H9 (cell line): Measurements from ENCODE around the gene BRINP2. TPM values are rescaled to one million over a fixed set of nuclear protein-coding genes. Genes with fewer than 3 reads are reported as not detected.

Experiments used
- DNase-seq: peaks from one replicate; pipeline ENCODE4 v3.0.0-alpha.2; 2017
- H2AFZ ChIP-seq: one replicate; pipeline ENCODE4 v1.6.1; 2013; ENCODE audit warnings: mild to moderate bottlenecking, low read length, control low read depth, moderate library complexity
- H2AK5ac ChIP-seq: 2 replicates; pipeline ENCODE4 v1.6.1; 2013; ENCODE audit warnings: low read length, control low read depth, mixed read lengths; ENCODE audit not compliant: insufficient read length
- H2BK120ac ChIP-seq: one replicate; pipeline ENCODE4 v1.6.1; 2013; ENCODE audit warnings: low read depth, mild to moderate bottlenecking, low read length, control low read depth, inconsistent platforms; ENCODE audit not compliant: poor library complexity, severe bottlenecking
- H2BK12ac ChIP-seq: 2 replicates; pipeline ENCODE4 v1.6.1; 2013; ENCODE audit warnings: low read length, control low read depth, mixed read lengths, low read depth; ENCODE audit not compliant: insufficient read length
- H2BK15ac ChIP-seq: 2 replicates; pipeline ENCODE4 v1.6.1; 2013; ENCODE audit warnings: low read depth, low read length, control low read depth
- H2BK20ac ChIP-seq: one replicate; pipeline ENCODE4 v1.6.1; 2013; ENCODE audit warnings: low read depth, mild to moderate bottlenecking, low read length, control low read depth, inconsistent platforms; ENCODE audit not compliant: poor library complexity, severe bottlenecking
- H2BK5ac ChIP-seq: 2 replicates; pipeline ENCODE4 v1.6.1; 2013; ENCODE audit warnings: low read length, control low read depth, mixed read lengths; ENCODE audit not compliant: insufficient read length
- H3K14ac ChIP-seq: 2 replicates; pipeline ENCODE4 v1.6.1; 2013; ENCODE audit warnings: low read length, control low read depth; ENCODE audit not compliant: insufficient read depth
- H3K18ac ChIP-seq: 2 replicates; pipeline ENCODE4 v1.6.1; 2013; ENCODE audit warnings: low read depth, mild to moderate bottlenecking, mixed read lengths, low read length, control low read depth; ENCODE audit not compliant: insufficient read length
- H3K23ac ChIP-seq: 2 replicates; pipeline ENCODE4 v1.6.1; 2013; ENCODE audit warnings: low read length, control low read depth, mixed read lengths, low read depth; ENCODE audit not compliant: insufficient read length
- H3K23me2 ChIP-seq: 2 replicates; pipeline ENCODE4 v1.6.1; 2013; ENCODE audit warnings: low read depth, mild to moderate bottlenecking, mixed read lengths, low read length, control low read depth; ENCODE audit not compliant: insufficient read length, poor library complexity, severe bottlenecking
- H3K27ac ChIP-seq: 2 replicates; pipeline ENCODE4 v1.5.1; 2013; ENCODE audit warnings: low read length, control low read depth, mixed read lengths, low read depth; ENCODE audit not compliant: insufficient read length
- H3K27me3 ChIP-seq: 2 replicates; pipeline ENCODE4 v1.6.1; 2013; ENCODE audit warnings: low read length, control low read depth, inconsistent platforms; ENCODE audit not compliant: insufficient read depth
- H3K4ac ChIP-seq: 2 replicates; pipeline ENCODE4 v1.6.1; 2013; ENCODE audit warnings: low read depth, mild to moderate bottlenecking, control low read depth, inconsistent platforms, low read length, moderate library complexity
- H3K4me1 ChIP-seq: 2 replicates; pipeline ENCODE4 v1.6.1; 2013; ENCODE audit warnings: low read length, control low read depth, inconsistent platforms; ENCODE audit not compliant: insufficient read depth
- H3K4me2 ChIP-seq: 2 replicates; pipeline ENCODE4 v1.6.1; 2013; ENCODE audit warnings: low read length, control low read depth, mixed read lengths; ENCODE audit not compliant: insufficient read length, insufficient read depth
- H3K56ac ChIP-seq: 2 replicates; pipeline ENCODE4 v1.6.1; 2013; ENCODE audit warnings: low read depth, mild to moderate bottlenecking, mixed read lengths, low read length, control low read depth; ENCODE audit not compliant: insufficient read length
- H3K79me1 ChIP-seq: 2 replicates; pipeline ENCODE4 v1.6.1; 2013; ENCODE audit warnings: low read depth, mild to moderate bottlenecking, moderate library complexity, low read length, control low read depth, inconsistent platforms; ENCODE audit not compliant: insufficient read depth, poor library complexity, severe bottlenecking
- H3K79me2 ChIP-seq: 2 replicates; pipeline ENCODE4 v1.6.1; 2013; ENCODE audit warnings: low read length, control low read depth, inconsistent platforms; ENCODE audit not compliant: insufficient read depth
- H3K9ac ChIP-seq: 2 replicates; pipeline ENCODE4 v1.6.1; 2013; ENCODE audit warnings: low read length, control low read depth, mixed read lengths; ENCODE audit not compliant: insufficient read length; ENCODE audit errors: extremely low read depth
- H3K9me3 ChIP-seq: one replicate; pipeline ENCODE4 v1.6.1; 2013; ENCODE audit warnings: low read depth, low read length, inconsistent platforms; ENCODE audit not compliant: control insufficient read depth
- H3T11ph ChIP-seq: one replicate; pipeline ENCODE4 v1.6.1; 2013; ENCODE audit warnings: mild to moderate bottlenecking, low read length, control low read depth, inconsistent platforms
- H4K20me1 ChIP-seq: one replicate; pipeline ENCODE4 v1.6.1; 2013; ENCODE audit not compliant: control insufficient read depth, insufficient read length, insufficient read depth
- H4K5ac ChIP-seq: 2 replicates; pipeline ENCODE4 v1.6.1; 2013; ENCODE audit warnings: low read depth, mild to moderate bottlenecking, mixed read lengths, low read length, control low read depth; ENCODE audit not compliant: insufficient read length
- H4K8ac ChIP-seq: replicated peaks from 2 replicates; pipeline ENCODE4 v1.6.1; 2013; ENCODE audit warnings: low read length, control low read depth, mixed read lengths, low read depth; ENCODE audit not compliant: insufficient read length
- H4K91ac ChIP-seq: 2 replicates; pipeline ENCODE4 v1.6.1; 2013; ENCODE audit warnings: low read depth, mild to moderate bottlenecking, moderate library complexity, mixed read lengths, low read length, control low read depth; ENCODE audit not compliant: insufficient read length
- H3K27ac Mint-ChIP-seq, 3 experiments: 2 replicates in 2 of 3; 3 replicates in 1 of 3; pipeline ENCODE4 v1.8.0; 2020 to 2021; ENCODE audit warnings: mixed read lengths in 3 of 3, mild to moderate bottlenecking in 1 of 3, moderate library complexity in 1 of 3
- H3K27me3 Mint-ChIP-seq: 2 replicates; pipeline ENCODE4 v1.8.0; 2021; ENCODE audit warnings: low read depth, mild to moderate bottlenecking, moderate library complexity, mixed read lengths
- H3K36me3 Mint-ChIP-seq, 3 experiments: 2 replicates in 2 of 3; 3 replicates in 1 of 3; pipeline ENCODE4 v1.8.0; 2020 to 2021; ENCODE audit warnings: low read depth in 3 of 3, mixed read lengths in 3 of 3; ENCODE audit not compliant: insufficient read depth in 1 of 3
- H3K4me1 Mint-ChIP-seq, 2 experiments: 2 replicates each; pipeline ENCODE4 v1.8.0; 2020; ENCODE audit warnings: mixed read lengths in 2 of 2
- H3K4me3 Mint-ChIP-seq, 2 experiments: 2 replicates in 1 of 2; 3 replicates in 1 of 2; pipeline ENCODE4 v1.8.0; 2020 to 2021; ENCODE audit warnings: mild to moderate bottlenecking in 2 of 2, mixed read lengths in 2 of 2, moderate library complexity in 1 of 2
- H3K9me3 Mint-ChIP-seq, 2 experiments: 2 replicates in 1 of 2; 3 replicates in 1 of 2; pipeline ENCODE4 v1.8.0; 2020; ENCODE audit warnings: mild to moderate bottlenecking in 2 of 2, mixed read lengths in 2 of 2, moderate library complexity in 1 of 2
- WGBS: extraction: QIAGEN DNeasy Blood & Tissue Kit; methylation state at CpG from one replicate; pipeline ENCODE4 v1.1.7; 2013; ENCODE audit warnings: missing lambda C conversion rate, low lambda C conversion rate, mixed read lengths; ENCODE audit not compliant: insufficient read length; ENCODE audit errors: extremely low coverage; 5-methylcytosine and 5-hydroxymethylcytosine counted together
- total RNA-seq: library from RNA; stranded (reverse); gene quantifications from 2 replicates; pipeline ENCODE4 v1.2.1, GENCODE V29; 2021
- TF ChIP-seq, protein P1 (sequence below): fragments of 200-600 bp; sonication (generic); conservative IDR thresholded peaks from 3 replicates; pipeline ENCODE4 v1.8.0; 2021; ENCODE audit warnings: antibody characterized with exemption, mild to moderate bottlenecking

BRINP2 gene
- total RNA-seq, 1 experiment from 2014 or later, result not detected

DNA sequence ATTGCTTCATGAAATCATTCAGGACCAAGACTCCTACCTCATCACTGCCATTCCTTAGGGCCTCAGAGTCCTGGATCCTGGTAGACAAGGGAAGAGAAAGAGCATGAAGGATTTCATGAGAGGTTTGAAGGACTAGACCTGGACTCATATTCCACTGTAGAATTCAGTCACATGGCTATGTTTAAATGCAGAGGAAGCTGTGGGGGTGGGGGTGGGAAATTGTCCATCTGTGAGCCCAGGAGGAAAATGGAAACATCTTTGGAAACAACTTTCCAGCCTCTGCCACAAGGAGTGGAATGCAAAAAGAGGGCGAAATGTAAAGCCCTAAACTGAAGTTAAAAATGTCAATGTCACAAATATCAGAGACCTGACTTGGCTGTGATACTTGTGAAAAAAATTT, 73.0 kb downstream of the BRINP2 start:
- no peaks in the 10 kb centered on the region for H3K9me3 ChIP-seq
- H2AFZ ChIP-seq, result no peak overlapping the region
- no peak overlapping the region for H4K5ac ChIP-seq
- no peak overlapping the region for H2BK5ac ChIP-seq
- H4K20me1 ChIP-seq, result no peaks in the 10 kb centered on the region
- no peaks in the 10 kb centered on the region for H3K23me2 ChIP-seq
- Mint-ChIP-seq H3K36me3 (no peaks in the 10 kb centered on the region), H3K9me3 (no peaks in the 10 kb centered on the region), H3K4me3 (no peak overlapping the region), H3K27me3 (peaks cover 4% of the 10 kb centered on the region), H3K27ac (no peak overlapping the region; a peak in 1 of 7 replicates), H3K4me1 (peaks cover 22 to 36% of the 10 kb centered on the region in 2 experiments)
- H3K79me1 ChIP-seq, result no peaks in the 10 kb centered on the region
- no peak overlapping the region for H4K91ac ChIP-seq
- no peak overlapping the region for H3K18ac ChIP-seq
- H2BK15ac ChIP-seq, result no peak overlapping the region
- no peak overlapping the region for H3K4ac ChIP-seq
- H4K8ac ChIP-seq, result no peak overlapping the region
- TF ChIP-seq, protein P1, sequence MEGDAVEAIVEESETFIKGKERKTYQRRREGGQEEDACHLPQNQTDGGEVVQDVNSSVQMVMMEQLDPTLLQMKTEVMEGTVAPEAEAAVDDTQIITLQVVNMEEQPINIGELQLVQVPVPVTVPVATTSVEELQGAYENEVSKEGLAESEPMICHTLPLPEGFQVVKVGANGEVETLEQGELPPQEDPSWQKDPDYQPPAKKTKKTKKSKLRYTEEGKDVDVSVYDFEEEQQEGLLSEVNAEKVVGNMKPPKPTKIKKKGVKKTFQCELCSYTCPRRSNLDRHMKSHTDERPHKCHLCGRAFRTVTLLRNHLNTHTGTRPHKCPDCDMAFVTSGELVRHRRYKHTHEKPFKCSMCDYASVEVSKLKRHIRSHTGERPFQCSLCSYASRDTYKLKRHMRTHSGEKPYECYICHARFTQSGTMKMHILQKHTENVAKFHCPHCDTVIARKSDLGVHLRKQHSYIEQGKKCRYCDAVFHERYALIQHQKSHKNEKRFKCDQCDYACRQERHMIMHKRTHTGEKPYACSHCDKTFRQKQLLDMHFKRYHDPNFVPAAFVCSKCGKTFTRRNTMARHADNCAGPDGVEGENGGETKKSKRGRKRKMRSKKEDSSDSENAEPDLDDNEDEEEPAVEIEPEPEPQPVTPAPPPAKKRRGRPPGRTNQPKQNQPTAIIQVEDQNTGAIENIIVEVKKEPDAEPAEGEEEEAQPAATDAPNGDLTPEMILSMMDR, result no peak
- no peak overlapping the region for H2BK20ac ChIP-seq
- no peak overlapping the region for H2AK5ac ChIP-seq
- no peaks in the 10 kb centered on the region for H3K4me1 ChIP-seq
- H3K14ac ChIP-seq, result no peak overlapping the region
- H3K9ac ChIP-seq, result no peak overlapping the region
- no CpG with 5 or more reads among the region's 1 CpG for WGBS
- H3K4me2 ChIP-seq, result no peak overlapping the region
- H3K79me2 ChIP-seq, result no peaks in the 10 kb centered on the region
- H2BK12ac ChIP-seq, result no peak overlapping the region
- peak overlapping the region; percentile 41 for H3K23ac ChIP-seq
- no peak overlapping the region for H3K56ac ChIP-seq
- H3T11ph ChIP-seq, result no peak overlapping the region
- H3K27me3 ChIP-seq, result no peaks in the 10 kb centered on the region
- H2BK120ac ChIP-seq, result no peak overlapping the region
- no peak overlapping the region for H3K27ac ChIP-seq
- no peak for DNase-seq
